HG03378 (cell line): ENCODE measurements around the gene BPTF.
"Not testable (repeated sequence)": the region's sequence is repeated elsewhere in the genome, so short reads cannot be mapped to it uniquely, and the experiment has no call there.

Experiments
- ATAC-seq: cut with Tn5 transposase; IDR thresholded peaks from one replicate; pipeline ENCODE4 v1.9.1; 2021; ENCODE audit warnings: mild to moderate bottlenecking, moderate library complexity; ENCODE audit not compliant: unreplicated experiment

The BPTF gene

GRCh38 chr17:67962156-67962555 lies 136.9 kb downstream of the BPTF start:
- not testable (repeated sequence) for ATAC-seq

GRCh38 chr17:67963145-67963572 lies 137.9 kb downstream of the BPTF start:
- not testable (repeated sequence) for ATAC-seq

GRCh38 chr17:67970783-67971182 lies 145.5 kb downstream of the BPTF start:
- ATAC-seq: no peak

- no peak for ATAC-seq
These were observed 148.9 kb downstream of the BPTF start for GRCh38 chr17:67974185-67974584.

GRCh38 chr17:67974598-67975066 lies 149.3 kb downstream of the BPTF start:
- no peak for ATAC-seq

GRCh38 chr17:67976306-67976705 lies 151.0 kb downstream of the BPTF start:
- ATAC-seq: not testable (repeated sequence)

GRCh38 chr17:67980456-67980855 lies 155.2 kb downstream of the BPTF start:
- no peak for ATAC-seq

GRCh38 chr17:67980883-67981282 lies 155.6 kb downstream of the BPTF start:
- ATAC-seq: not testable (repeated sequence)

GRCh38 chr17:67982034-67982640 lies 156.8 kb downstream of the BPTF start:
- no peak for ATAC-seq

GRCh38 chr17:67982686-67983382 lies 157.5 kb downstream of the BPTF start:
- ATAC-seq: no peak

GRCh38 chr17:67983383-67983688 lies 158.0 kb downstream of the BPTF start:
- ATAC-seq: no peak

GRCh38 chr17:67990909-67991308 lies 165.6 kb downstream of the BPTF start:
- no peak for ATAC-seq

- peak; percentile 13 for ATAC-seq
These were observed 167.3 kb downstream of the BPTF start for GRCh38 chr17:67992548-67993152.

- ATAC-seq: peak; percentile 42
These were observed 168.1 kb downstream of the BPTF start for GRCh38 chr17:67993153-67993997.

GRCh38 chr17:67993998-67994361 lies 168.7 kb downstream of the BPTF start:
- no peak for ATAC-seq

- ATAC-seq: no peak
These were observed 169.7 kb downstream of the BPTF start for GRCh38 chr17:67994817-67995569.

GRCh38 chr17:67995570-67996263 lies 170.4 kb downstream of the BPTF start:
- no peak for ATAC-seq

GRCh38 chr17:67996301-67997171 lies 171.2 kb downstream of the BPTF start, which contains the start of gene C17orf58:
Gene C17orf58, minus strand, starts transcription at chr17:67996469. Its CDS starts 271 bp downstream, at chr17:67996198.
- not testable (repeated sequence) for ATAC-seq

- ATAC-seq: no peak
These were observed 173.2 kb downstream of the BPTF start for GRCh38 chr17:67998466-67998865.
